Stimulated activated CD8-positive, alpha-beta memory T cell treated with anti-CD3 and anti-CD28 coated beads, Interleukin-2, amount 100 ng/mL, for 1 hour (primary cell): Measurements from ENCODE around the gene RBM10.

Experiments
- DNase-seq, 2 donors: peaks; one replicate each; pipeline ENCODE4 v3.0.0-alpha.2; 2020; ENCODE audit warnings: low read depth in 2 of 2

The RBM10 gene

DNA sequence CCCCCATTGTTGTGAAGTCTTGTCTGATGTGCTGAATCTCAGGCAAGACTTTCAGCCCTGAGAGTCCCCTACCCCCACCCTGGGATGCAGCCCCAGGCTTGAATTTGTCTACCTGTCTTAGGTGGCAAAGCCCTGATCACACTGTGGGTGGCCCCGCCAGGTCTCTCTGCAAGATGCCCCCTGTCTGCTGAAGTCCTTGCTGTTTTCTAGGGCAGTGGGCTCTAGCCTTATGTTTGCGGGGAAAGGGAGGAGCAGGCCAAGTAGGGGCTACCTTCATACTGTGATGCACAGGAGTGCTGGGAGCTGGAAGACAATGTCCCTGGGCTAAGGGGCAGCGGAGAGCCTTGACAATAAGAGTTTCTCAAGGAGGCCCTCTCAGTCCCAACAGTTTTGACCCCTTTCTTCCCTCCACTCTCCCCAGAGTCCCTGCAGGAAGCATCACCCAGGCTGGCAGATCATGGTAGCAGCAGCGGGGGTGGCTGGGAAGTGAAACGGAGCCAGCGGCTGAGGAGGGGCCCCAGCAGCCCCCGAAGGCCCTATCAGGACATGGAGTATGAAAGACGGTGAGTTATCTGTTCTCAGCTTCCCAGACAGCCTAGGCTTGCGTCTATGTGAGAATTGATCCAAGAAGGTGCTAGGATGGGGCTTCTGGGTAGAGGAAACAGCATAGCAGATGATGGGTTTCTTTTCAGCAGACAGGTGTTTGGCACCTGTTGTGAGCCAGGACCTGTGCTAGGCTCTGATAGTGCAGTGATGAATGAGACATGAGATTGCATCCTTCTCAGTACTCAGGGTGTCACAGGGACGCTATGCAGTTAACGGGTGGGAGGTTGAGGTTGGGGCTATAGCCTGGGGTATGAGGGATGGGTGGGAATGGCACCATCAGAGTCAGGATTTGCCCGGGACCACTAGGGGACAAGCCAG is 2.2 kb downstream of the RBM10 start:
- DNase-seq, result no peak

DNA sequence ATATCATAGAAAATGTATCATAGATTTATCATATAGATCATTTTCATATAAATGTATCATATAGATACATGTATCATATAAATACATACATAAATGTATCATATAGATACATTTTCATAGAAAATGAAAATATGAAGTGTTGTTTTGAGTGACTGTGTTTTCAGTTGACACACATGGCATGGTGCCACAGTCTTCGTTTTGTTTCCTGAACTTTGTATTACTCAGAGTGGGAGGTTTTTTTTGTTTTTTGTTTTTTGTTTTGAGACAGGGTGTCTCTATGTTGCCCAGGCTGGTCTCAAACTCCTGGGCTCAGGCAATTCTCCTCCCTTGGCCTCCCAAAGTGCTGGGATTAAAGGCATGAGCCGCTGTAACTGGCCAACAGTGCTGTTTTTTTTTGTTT is 3.9 kb downstream of the RBM10 start:
- DNase-seq, result no peak

DNA sequence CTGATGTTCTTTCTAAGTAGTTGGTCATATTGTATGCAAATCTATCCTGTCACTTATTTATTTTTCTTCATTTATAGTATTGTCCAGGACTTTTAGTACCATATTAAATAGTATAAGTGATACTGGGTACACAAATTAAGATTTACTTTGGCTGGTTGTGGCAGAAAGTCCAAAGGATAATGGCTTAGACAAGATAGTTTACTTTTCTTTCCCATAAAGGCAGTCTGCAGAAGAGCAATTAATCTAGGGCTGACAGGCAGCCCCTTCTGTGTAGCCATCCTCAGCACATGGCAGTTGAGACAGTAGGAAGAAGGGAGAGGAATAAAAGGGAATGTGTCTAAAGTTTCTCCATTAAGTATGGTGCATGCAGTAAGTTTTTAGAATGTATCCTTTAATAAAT is 6.4 kb downstream of the RBM10 start:
- no peak for DNase-seq

DNA sequence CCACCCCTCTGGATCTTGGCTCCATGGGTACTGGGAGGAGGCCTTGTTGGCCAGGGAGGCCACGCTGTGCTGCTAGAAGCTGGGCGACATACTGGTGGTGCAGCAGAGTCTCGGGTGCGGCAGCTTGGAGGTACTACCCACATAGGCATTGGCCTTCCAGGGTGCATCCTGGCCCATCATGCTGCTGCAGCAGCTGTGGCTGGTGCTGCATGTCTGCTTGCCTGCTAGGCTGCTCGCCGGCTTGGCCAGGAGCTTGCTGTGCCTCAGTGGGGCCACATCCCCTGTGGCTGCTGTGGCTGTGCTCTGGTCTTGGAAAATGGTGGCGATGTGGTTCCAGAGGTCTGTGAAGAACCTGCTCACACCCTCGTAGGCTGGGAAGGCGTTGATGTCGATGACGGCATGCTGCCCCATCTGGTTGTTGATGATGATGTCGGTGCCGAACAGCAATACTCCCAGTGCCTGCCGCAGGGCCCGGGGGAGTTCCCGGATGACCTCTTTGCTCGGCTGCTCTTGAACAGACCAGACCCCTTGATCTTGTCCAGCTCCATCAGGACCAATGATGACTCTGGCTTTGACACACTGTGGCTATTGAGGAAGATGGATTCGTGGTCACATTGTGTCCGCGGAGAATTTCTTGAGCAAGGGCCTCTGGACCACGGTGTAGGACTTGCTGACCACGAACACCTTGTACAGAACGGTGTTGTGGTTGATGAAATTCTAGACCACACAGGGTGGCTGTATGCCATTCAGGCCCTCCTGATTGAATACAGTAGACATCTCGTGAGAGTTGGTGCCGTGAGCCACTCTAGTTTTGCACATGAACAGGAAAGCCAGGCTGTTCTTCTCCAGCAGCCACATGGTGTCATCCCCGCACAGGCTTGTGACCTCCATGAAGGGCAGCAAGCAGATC is 11.8 kb downstream of the RBM10 start:
- DNase-seq, result no peak

DNA sequence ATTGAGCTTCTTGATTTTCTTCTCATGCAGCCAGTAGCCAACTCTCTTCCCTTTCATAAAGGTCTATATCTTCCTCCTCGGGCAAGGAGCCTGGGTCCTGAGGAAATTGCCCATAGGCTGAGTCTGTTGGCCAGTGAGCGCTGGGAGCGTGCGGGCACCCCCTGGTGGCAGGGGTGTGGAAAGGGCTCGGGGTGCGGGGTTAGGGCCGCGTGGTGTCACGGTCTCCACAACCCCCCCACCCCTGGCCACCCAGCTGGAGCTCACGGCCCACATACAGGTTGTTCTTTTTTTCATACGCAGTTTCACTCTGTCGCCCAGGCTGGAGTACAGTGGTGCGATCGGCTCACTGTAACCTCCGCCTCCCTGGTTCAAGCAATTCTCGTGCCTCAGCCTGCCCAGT is 13.1 kb downstream of the RBM10 start:
- DNase-seq, result no peak

DNA sequence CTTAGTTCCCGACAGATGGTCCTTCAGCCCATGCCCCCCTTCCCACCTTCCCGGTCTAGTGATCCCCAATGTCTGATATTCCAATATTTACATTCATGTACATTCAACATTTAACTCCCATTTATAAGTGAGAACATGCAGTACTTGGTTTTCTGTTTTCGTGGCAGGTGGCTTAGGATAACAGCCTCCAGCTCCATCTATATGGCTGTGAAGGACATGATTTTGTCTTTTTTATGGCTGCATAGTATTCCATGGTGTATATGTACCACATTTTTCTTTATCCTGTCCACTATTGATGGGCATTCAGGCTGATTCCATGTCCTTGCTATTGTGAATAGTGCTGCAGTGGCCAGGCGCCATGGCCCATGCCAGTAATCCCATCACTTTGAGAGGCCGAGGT is 13.8 kb downstream of the RBM10 start:
- no peak for DNase-seq

DNA sequence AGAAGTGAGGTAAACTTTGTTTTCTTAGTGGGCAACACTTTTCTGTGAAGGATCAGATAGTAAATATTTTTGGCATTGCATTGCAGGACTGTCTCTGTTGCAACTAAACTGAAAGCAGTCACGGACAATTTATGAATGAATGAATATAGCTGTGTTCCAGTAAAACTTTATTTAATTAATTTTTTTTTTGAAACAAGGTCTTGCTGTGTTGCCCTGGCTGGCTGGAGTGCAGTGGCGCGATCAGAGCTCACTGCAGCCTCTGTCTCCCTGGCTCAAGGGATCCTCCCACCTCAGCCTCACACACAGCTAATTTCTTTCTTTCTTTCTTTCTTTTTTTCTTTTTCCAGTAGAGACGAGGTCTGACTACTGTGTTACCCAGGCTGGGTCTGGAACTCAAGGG is 15.8 kb downstream of the RBM10 start:
- DNase-seq, result no peak

DNA sequence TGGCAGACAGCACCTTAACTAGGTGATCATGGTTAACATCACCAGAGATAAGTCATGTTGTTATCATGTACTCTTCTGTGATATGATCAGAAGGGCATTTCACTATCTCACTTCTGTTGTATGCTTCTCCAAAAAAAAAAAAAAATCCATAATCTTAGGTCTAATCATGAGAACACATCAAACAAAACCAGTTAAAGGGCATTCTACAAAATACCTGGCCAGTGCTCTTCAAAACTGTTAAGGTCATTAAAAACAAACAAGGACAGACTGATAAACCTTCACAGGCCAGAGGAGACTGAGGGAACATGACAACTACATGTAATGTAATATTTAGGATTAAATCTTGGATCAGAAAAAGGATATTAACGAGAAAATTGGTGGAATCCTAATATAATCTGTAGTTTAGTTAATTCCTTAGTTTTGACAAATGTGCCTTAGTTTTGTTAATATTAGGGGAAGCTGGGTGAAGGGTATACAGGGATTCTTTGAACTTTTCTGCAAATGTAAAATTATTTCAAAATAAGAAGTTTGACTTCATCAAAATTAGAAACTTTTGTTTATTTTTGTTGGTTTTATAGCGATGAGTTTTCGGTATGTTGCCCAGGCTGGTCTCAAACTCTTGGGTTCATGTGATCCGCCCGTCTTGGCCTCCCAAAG is 18.0 kb downstream of the RBM10 start:
- DNase-seq, result no peak

DNA sequence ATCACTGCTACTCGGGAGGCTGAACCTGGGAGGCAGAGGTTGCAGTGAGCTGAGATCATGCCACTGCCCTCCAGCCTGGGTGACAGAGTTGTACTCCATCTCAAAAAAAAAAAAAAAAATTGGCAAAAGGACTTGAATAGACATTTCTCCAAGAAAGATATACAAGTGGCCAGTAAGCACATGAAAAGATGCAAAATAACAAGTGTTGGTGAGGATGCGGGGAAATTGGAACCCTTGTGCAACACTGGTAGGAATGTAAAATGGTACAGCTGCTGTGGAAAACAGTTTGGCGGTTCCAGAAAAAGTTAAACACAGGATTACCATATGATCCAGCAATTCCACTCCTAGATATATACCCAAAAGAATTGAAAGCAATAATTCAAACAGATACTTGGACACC is 19.4 kb downstream of the RBM10 start:
- no peak for DNase-seq

DNA sequence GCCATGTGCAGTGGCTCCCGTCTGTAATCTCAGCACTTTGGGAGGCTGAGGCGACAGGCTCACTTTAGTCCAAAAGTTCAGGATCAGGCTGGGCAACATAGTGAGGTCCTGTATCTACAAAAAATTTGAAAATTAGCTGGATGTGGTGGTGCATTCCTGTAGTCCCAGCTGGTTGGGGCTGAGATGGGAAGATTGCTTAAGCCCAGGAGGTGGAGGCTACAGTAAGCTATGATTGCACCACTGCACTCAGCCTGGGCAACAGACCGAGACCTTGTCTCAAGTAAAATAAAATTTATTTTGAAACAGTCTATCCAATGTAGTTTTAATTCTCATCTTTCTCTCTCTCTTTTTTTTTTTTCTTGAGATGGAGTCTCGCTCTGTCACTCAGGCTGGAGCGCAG is 21.1 kb downstream of the RBM10 start:
- DNase-seq, result no peak

DNA sequence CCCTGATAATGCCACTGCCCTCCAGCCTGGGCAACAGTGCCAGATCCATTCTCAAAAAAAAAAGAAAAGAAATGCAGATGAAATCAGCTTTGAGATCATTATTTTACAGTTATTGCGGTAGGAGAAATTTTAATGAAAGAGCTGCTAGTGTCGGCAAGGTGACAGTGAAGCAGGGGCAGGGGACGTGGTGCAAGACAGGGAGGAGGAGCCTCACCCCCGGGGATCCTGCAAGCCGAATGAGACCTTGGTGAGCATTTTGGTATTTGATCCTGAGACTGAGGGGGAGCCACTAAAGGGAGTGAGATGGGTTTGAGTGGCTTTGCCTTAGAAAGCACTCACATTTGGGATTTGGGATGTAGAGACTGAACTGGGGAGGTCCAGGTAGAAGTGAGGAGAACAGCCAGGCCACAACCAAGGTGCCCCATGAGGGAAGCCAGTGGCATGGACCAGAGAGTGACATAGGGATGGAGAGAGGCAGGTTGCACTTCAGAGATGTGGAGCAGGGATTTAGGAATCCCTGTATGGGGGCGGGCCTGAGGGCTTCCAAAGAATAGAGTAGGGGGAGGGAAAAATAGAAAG is 23.6 kb downstream of the RBM10 start:
- DNase-seq, result no peak

DNA sequence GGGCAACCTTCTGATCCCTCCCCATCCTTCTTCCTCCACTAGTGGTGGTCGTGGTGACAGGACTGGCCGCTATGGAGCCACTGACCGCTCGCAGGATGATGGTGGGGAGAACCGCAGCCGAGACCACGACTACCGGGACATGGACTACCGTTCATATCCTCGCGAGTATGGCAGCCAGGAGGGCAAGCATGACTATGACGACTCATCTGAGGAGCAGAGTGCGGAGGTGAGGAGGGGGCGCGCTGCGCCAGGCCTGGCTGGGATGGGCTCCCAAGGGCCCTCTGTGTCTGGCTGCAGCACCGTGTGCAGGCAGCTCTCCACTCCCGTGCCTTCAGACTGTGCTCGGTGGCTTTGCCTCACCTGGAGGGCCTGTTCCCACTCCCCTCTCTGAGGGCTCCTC is 24.3 kb downstream of the RBM10 start:
- no peak for DNase-seq

DNA sequence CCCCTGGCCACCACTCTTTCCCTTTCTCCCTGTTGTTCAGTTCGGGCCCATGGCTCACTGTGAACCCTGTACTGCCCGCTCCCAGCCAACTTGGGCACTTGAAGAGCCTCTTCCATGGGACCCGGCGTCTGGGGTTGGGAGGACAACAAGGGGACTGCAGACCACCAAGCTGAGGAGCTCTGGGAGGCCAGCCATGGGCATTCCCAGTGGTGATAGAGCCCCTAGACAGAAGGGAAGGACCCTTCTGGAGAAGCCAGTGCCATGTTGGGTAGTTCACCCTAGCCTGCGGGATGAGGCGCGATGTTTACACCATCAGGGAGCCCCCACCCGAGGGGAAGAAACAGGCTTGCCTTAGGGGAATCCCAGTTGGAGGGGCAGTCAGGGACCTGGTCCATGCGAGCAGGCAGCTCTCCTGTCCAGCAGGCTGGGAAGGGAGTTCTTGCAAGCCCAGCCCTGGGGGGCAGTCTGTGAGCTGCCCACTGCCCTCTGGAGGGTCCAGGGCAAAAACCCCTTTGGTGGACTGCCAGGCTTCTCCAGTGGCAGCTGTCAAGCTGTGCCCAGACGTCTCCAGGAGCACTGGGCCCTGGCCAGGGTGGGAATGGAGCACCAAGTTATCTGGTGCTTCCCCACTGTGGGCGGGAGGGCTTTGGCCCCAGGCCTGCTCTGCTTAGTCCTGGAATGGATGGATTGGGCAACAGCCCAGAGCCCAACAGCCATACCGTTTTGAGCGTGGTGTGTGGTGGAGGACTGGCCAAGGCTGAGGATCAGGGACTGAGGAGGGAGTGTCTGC is 24.9 kb downstream of the RBM10 start:
- DNase-seq, result no peak

DNA sequence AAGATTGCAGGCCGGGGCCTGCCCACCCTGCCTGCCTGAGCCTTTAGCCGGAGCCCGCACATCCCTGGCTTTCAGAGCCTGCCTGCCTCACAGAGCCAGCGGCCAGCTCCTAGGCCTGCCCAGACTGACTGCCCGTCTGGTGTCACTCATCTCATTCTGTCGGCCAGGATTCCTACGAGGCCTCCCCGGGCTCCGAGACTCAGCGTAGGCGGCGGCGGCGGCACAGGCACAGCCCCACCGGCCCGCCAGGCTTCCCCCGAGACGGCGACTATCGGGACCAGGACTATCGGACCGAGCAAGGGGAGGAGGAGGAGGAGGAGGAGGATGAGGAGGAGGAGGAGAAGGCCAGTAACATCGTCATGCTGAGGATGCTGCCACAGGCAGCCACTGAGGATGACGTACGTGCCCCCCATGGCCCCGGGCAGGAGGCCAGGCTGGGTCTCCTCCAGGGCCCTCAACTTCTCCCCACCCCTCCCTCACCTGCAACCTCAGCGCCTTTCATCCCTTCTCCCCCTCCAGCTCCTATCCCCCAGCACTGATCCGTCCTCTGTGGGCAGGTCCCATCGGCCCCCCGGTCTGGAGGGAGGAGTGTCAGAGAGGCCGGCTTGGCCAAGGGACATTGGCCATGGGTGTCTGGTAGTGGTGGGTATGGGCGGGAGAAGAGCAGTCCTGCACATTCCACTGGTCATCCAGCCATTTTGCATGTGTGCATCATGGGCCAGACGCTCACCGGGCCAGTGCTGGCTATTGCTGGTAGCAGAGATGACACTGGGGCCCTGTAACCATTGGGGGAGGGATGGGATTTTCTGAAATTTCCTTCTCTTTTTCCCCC is 26.1 kb downstream of the RBM10 start:
- no peak for DNase-seq

DNA sequence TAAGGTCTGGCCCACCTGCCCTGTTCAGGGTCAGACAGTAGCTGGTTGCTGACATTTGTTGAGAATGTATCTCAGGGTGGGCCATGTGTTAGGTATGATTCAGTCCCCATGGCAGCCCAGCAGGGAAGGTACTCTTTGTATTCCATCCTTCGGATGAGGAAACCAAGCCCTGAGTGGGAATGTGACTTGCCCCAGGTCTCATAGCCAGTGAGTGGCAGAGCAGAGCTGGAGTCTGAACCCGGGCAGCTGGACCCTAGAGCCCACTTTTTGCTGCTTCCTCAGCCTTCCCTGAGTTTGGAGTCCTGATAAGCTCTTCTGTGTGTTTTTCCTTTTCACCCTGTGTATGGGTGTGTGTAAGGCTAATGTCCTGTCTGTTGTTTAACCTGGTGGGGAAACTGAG is 27.0 kb downstream of the RBM10 start:
- DNase-seq, result no peak

DNA sequence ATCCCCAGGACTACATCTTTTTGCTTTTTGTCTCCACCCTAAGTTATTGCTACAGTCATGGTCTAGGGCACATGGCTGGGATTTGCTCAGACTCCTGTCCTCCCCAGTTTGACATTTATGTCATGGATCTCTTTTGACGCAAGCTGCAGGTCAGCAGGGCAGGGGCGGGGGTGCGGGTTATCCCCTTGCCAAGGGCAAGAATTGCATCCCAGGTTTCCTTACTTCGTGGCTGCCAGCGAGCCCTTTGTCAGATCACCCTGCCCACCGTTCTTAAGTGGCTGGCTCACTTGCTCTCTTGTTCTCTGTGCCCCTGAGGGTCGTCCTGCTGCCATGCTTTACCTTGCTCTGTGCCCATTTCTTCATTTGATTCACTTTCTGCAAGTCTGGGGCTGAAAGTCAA is 27.5 kb downstream of the RBM10 start:
- DNase-seq, result no peak

DNA sequence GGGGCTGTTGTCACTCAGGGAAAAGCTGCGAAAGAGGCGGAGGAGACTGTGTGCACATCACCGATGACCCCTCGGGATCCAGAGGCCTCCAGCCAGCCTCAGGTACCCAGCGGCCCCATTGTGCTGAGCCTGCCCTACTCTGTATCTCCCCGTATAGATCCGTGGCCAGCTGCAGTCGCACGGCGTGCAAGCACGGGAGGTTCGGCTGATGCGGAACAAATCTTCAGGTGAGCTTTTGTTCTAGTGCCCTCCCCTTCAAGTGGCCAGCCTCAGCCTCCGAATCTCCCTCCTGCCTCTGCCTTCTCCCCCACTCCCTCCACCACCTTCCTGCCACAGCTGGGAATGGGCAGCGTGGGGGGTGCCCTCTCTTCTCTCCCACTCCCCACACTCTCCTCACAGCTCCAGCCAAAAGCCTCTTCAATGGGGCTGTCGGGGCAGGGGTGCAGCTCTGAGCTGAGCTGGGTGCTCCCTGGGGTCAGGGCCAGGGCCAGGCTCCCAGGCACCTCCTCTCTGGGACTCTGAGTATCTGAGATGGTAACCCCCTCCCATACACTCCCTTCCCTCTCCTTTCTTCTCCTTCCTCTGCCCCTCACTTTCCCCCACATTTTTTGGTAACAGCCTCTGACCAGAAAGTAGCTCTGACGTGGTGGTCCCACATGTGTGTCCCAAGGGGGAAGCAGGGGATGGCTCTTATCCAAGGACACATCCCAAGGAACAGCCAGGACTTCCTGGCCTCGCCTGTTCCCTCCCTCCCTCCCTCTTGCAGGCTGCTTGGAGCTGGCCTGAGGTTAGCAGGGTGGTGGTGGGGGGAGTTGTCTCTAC is 28.2 kb downstream of the RBM10 start:
- DNase-seq, result no peak

DNA sequence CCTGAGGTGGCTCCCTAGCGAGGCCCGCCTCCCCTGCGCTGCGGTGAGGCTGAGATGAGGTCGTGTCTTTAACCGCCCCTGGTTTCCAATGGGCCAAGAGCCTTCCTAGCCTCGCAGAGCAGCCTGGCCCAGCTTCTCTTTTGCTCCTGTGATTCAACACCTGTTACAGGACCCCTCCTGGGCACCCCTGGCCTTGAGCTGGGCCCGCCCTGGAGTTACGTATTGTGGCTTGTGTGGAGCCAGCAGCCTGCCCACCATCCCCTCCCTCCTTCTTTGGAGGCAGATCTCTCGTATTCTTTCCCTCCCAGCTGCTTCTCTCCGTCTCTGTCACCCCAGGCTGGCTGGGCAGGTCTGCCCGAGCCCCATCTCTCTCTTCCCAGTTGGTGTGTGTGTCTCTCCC is 29.4 kb downstream of the RBM10 start:
- DNase-seq, result no peak

DNA sequence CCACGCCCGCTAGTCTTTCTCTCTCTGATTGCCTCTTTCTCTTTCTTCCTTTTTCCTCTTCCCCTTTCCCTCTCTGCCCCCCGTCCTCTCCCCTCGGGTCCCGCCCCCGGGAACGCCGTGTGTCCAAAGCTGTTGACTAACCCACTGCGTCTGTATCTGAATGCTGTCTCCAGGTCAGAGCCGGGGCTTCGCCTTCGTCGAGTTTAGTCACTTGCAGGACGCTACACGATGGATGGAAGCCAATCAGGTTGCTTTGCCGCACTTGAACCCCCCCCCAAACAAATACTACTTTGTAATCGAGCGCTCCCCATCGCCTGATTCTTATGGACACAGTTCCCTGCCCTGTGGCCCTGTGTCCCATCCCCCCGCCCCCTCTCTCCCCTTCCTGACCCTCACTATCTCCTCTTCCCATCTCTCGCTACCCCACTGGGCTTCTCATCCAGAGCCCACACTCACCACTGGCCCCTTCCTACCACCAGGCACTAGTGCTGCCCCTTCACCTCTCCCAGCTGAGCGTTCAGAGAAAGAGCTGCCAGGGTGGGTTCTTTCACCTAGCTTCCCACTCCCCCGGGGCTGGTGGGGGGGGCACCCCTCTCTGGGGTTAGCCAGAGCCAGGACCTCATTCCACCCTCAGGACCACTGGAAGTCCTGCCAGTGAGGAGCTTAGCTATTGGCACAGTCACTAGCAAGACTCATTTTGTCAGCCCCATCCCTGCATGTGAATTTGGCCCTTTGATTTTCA is 30.0 kb downstream of the RBM10 start:
- no peak for DNase-seq
